Measurements from ENCODE around the gene LYSET. TPM values are rescaled to one million over a fixed set of nuclear protein-coding genes. Genes with fewer than 3 reads are reported as not detected.
"Not testable (repeated sequence)": the region's sequence is repeated elsewhere in the genome, so short reads cannot be mapped to it uniquely, and the experiment has no call there.

Gene LYSET
- total and polyA plus RNA-seq, 2 of the 4 experiments (the other 2 are of a cell fraction), result 6.3 to 10.2 TPM

DNA sequence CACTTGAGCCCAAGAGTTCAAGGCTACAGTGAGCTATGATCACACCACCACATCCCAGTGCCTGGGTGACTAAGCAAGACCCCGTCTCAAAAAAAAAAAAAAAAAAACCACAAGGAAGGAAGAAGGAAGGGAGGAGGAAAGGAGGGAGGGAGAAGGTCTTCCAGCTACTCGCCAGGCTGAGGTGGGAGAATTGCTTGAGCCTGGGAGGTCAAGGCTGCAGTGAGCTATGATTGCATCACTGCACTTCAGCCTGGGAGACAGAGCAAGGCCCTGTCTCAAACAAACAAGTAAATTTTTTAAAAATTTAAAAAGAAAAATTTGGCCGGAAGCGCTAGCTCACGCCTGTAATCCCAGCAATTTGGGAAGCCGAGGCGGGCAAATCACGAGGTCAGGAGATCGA is 16.5 kb upstream of the LYSET start:
- H3K4me2 ChIP-seq (ENCODE audit: low read depth, low read length); H3K23ac ChIP-seq (ENCODE audit: low read depth, low read length); H3K9me1 ChIP-seq (ENCODE audit: insufficient read depth, low read length); H3K36me3 ChIP-seq (ENCODE audit: control insufficient read depth, insufficient read depth, low read length); in situ Hi-C loops (cut with MboI; ENCODE audit: low sequenced_read_pairs); POLR2A ChIA-PET (ENCODE audit: unreplicated experiment); H2AFZ ChIP-seq (replicated peaks; ENCODE audit: low read length, poor library complexity); H3K14ac ChIP-seq (replicated peaks; ENCODE audit: low read depth, low read length); H2AK9ac ChIP-seq (replicated peaks; ENCODE audit: low read depth, low read length, poor library complexity); BruUV-seq (replicated peaks); DNase-seq; ATAC-seq (ENCODE audit: low read depth); H3K4me1 ChIP-seq (ENCODE audit: control insufficient read depth, insufficient read depth, low read length); H4K8ac ChIP-seq (ENCODE audit: low read depth in 2 of 2, low read length in 2 of 2); H2BK15ac ChIP-seq (ENCODE audit: low read depth, low read length); H2BK120ac ChIP-seq (ENCODE audit: low read depth, low read length); H4K91ac ChIP-seq (ENCODE audit: insufficient read depth, low read depth, low read length); H2AK5ac ChIP-seq (ENCODE audit: low read depth, low read length); H3K4me3 ChIP-seq (ENCODE audit: insufficient read depth, low read depth, low read length); H2BK20ac ChIP-seq (ENCODE audit: low read depth, low read length); H3K27me3 ChIP-seq (ENCODE audit: control insufficient read depth, insufficient read depth, low read length); H3K9me3 ChIP-seq (ENCODE audit: control insufficient read depth, insufficient read depth, low read length); H4K20me1 ChIP-seq (ENCODE audit: insufficient read depth, low read length); H2BK5ac ChIP-seq (ENCODE audit: low read depth, low read length, poor library complexity, severe bottlenecking); H4K5ac ChIP-seq (ENCODE audit: low read depth, low read length); H3K79me1 ChIP-seq (ENCODE audit: low read depth in 1 of 2, low read length in 2 of 2); H3K56ac ChIP-seq (ENCODE audit: extremely low read depth, insufficient read depth, low read length); H3K9ac ChIP-seq (ENCODE audit: low read depth, low read length); H3K4ac ChIP-seq (ENCODE audit: low read depth, low read length); intact Hi-C loops (cut with micrococcal nuclease); dilution Hi-C loops (cut with HindIII; ENCODE audit: low sequenced_read_pairs, unreplicated experiment); H3K18ac ChIP-seq (ENCODE audit: low read depth, low read length); H3K27ac ChIP-seq (ENCODE audit: insufficient read depth, low read length): not testable (repeated sequence)
- WGBS, 2 experiments (ENCODE audit: extremely low coverage in 2 of 2, insufficient read length in 1 of 2), result 100% methylated on average over 2 of the region's 9 CpGs; no CpG with 5 or more reads in 1 of the 2 experiments
- peak; percentile 23; the same call in 1 of the 2 replicates for TF ChIP-seq CEBPB (IDR thresholded peaks at IDR 0.05; ENCODE audit: low read depth, low read length)
- CTCF ChIA-PET, result interaction anchor here (0.6 to 2.1 kb wide), 3 partner anchors 9 to 55 kb away, joined by 3 to 6 read pairs (median 3); no protein-coding TSS in a partner anchor

DNA sequence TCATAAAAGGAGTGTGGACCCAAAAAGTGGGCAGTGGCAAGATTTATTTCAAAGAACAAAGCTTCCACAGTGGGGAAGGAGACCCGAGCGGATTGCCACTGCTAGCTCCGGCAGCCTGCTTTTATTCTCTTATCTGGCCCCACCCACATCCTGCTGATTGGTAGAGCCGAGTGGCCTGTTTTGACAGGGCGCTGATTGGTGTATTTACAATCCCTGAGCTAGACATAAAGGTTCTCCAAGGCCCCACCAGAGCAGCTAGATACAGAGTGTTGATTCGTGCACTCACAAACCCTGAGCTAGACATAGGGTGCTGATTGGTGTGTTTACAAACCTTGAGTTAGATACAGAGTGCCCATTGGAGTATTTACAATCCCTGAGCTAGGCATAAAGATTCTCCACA is 15.5 kb upstream of the LYSET start:
- intact Hi-C loops (cut with micrococcal nuclease); H3K36me3 ChIP-seq (ENCODE audit: control insufficient read depth, insufficient read depth, low read length); H3K4me2 ChIP-seq (ENCODE audit: low read depth, low read length); H3K23ac ChIP-seq (ENCODE audit: low read depth, low read length); H3K9ac ChIP-seq (ENCODE audit: low read depth, low read length); BruUV-seq (replicated peaks); H3K9me3 ChIP-seq (ENCODE audit: control insufficient read depth, insufficient read depth, low read length); H3K4ac ChIP-seq (ENCODE audit: low read depth, low read length); DNase-seq; H3K14ac ChIP-seq (replicated peaks; ENCODE audit: low read depth, low read length); H3K79me1 ChIP-seq (ENCODE audit: low read depth in 1 of 2, low read length in 2 of 2); H4K5ac ChIP-seq (ENCODE audit: low read depth, low read length); H4K8ac ChIP-seq (ENCODE audit: low read depth in 2 of 2, low read length in 2 of 2); POLR2A ChIA-PET (ENCODE audit: unreplicated experiment); H2BK120ac ChIP-seq (ENCODE audit: low read depth, low read length); H4K20me1 ChIP-seq (ENCODE audit: insufficient read depth, low read length); H3K27me3 ChIP-seq (ENCODE audit: control insufficient read depth, insufficient read depth, low read length); in situ Hi-C loops (cut with MboI; ENCODE audit: low sequenced_read_pairs); H3K4me1 ChIP-seq (ENCODE audit: control insufficient read depth, insufficient read depth, low read length); H3K4me3 ChIP-seq (ENCODE audit: insufficient read depth, low read depth, low read length); H2BK15ac ChIP-seq (ENCODE audit: low read depth, low read length); ATAC-seq (ENCODE audit: low read depth); H2AK9ac ChIP-seq (replicated peaks; ENCODE audit: low read depth, low read length, poor library complexity); H2BK5ac ChIP-seq (ENCODE audit: low read depth, low read length, poor library complexity, severe bottlenecking); H3K9me1 ChIP-seq (ENCODE audit: insufficient read depth, low read length); H2BK20ac ChIP-seq (ENCODE audit: low read depth, low read length); H3K27ac ChIP-seq (ENCODE audit: insufficient read depth, low read length); H4K91ac ChIP-seq (ENCODE audit: insufficient read depth, low read depth, low read length); H3K56ac ChIP-seq (ENCODE audit: extremely low read depth, insufficient read depth, low read length); dilution Hi-C loops (cut with HindIII; ENCODE audit: low sequenced_read_pairs, unreplicated experiment); H2AFZ ChIP-seq (replicated peaks; ENCODE audit: low read length, poor library complexity); H2AK5ac ChIP-seq (ENCODE audit: low read depth, low read length); H3K18ac ChIP-seq (ENCODE audit: low read depth, low read length): not testable (repeated sequence)
- no CpG with 5 or more reads among the region's 6 CpGs for WGBS, 2 experiments (ENCODE audit: extremely low coverage in 2 of 2, insufficient read length in 1 of 2)
- CTCF ChIA-PET, result interaction anchor here (0.6 to 2.1 kb wide), 2 partner anchors 56 to 139 kb away, joined by 3 to 6 read pairs; no protein-coding TSS in a partner anchor

All from IMR-90 (cell line).